Common myeloid progenitor, CD34-positive (primary cell): ENCODE data around the gene BHLHA9.
A peak's percentile ranks its signal among the peaks of the same experiment; 100 is the strongest.

Experiments used
- CTCF ChIA-PET: fragments of 350-600 bp; sonication (Branson Sonifier 250); formaldehyde crosslinking; loops from one replicate; lab custom pipeline; 2021; ENCODE audit warnings: antibody characterized with exemption; lab: Charles Lee
- POLR2A ChIA-PET: fragments of 350-600 bp; sonication (Branson Sonifier 250); formaldehyde crosslinking; loops from one replicate; lab custom pipeline; 2021; ENCODE audit warnings: antibody characterized with exemption; lab: Charles Lee
- DNase-seq, 3 donors: peaks; one replicate each; pipeline versions ENCODE4 v3.0.0 to v3.0.0-alpha.2; 2013
- H3K27ac ChIP-seq, 2 experiments: 1 replicate in 1 of 2; 2 replicates in 1 of 2; pipeline ENCODE4 v1.7.0; 2013; ENCODE audit warnings: inconsistent platforms in 2 of 2, low read length in 2 of 2, mild to moderate bottlenecking in 2 of 2, low read depth in 1 of 2, moderate library complexity in 1 of 2; ENCODE audit not compliant: severe bottlenecking in 2 of 2, insufficient read depth in 1 of 2, poor library complexity in 1 of 2
- H3K27me3 ChIP-seq, 5 experiments: replicated peaks in 2 of 5; 1 replicate in 3 of 5; 2 replicates in 2 of 5; pipeline versions ENCODE4 v1.6.1 to v1.7.0; 2013; ENCODE audit warnings: low read length in 4 of 5, mild to moderate bottlenecking in 2 of 5, moderate library complexity in 2 of 5, inconsistent platforms in 1 of 5; ENCODE audit not compliant: insufficient read depth in 5 of 5, control insufficient read depth in 4 of 5
- H3K36me3 ChIP-seq, 4 experiments: 1 replicate in 2 of 4; 2 replicates in 2 of 4; pipeline versions ENCODE4 v1.6.1 to v1.7.0; 2013; ENCODE audit warnings: low read length in 3 of 4, control low read depth in 1 of 4, mild to moderate bottlenecking in 1 of 4; ENCODE audit not compliant: control insufficient read depth in 4 of 4, insufficient read depth in 4 of 4
- H3K4me1 ChIP-seq, 4 experiments: 1 replicate in 3 of 4; 2 replicates in 1 of 4; pipeline versions ENCODE4 v1.6.1 to v1.7.1; 2013; ENCODE audit warnings: low read length in 3 of 4, mild to moderate bottlenecking in 3 of 4, control low read depth in 1 of 4, inconsistent platforms in 1 of 4, moderate library complexity in 1 of 4; ENCODE audit not compliant: control insufficient read depth in 4 of 4, insufficient read depth in 4 of 4; ENCODE audit errors: control extremely low read depth in 1 of 4
- H3K4me3 ChIP-seq, 7 experiments: 1 replicate in 4 of 7; 2 replicates in 3 of 7; pipeline versions ENCODE4 v1.5.1 to v1.7.0; 2013; ENCODE audit warnings: mild to moderate bottlenecking in 7 of 7, low read length in 6 of 7, moderate library complexity in 6 of 7, inconsistent platforms in 2 of 7, low read depth in 2 of 7, control low read depth in 1 of 7; ENCODE audit not compliant: insufficient read depth in 4 of 7, control insufficient read depth in 1 of 7; ENCODE audit errors: extremely low read depth in 1 of 7
- H3K9me3 ChIP-seq, 5 experiments: 1 replicate in 4 of 5; 2 replicates in 1 of 5; pipeline versions ENCODE4 v1.6.1 to v1.7.1; 2013; ENCODE audit warnings: low read length in 4 of 5, mild to moderate bottlenecking in 2 of 5, inconsistent platforms in 1 of 5, low read depth in 1 of 5, moderate library complexity in 1 of 5; ENCODE audit not compliant: control insufficient read depth in 4 of 5, insufficient read depth in 2 of 5; ENCODE audit errors: control extremely low read depth in 1 of 5
- WGBS: methylation state at CpG from one replicate; pipeline ENCODE4 v1.1.5; 2013; ENCODE audit not compliant: insufficient coverage; 5-methylcytosine and 5-hydroxymethylcytosine counted together

The BHLHA9 gene

GRCh38 chr17:1227365-1227764, 42.9 kb upstream of the BHLHA9 start:
- 73% methylated on average over 4 of the region's 5 CpGs for WGBS
- Histone ChIP-seq H3K36me3 (peaks cover 0 to 12% (median 0%) of the 10 kb centered on the region in 4 experiments), H3K4me3 (peak overlapping the region in 1 of 7 experiments; percentile 76), H3K4me1 (peaks cover 0 to 29% (median 27%) of the 10 kb centered on the region in 4 experiments), H3K9me3 (no peaks in the 10 kb centered on the region), H3K27ac (no peak overlapping the region), H3K27me3 (peaks cover 0 to 31% (median 5%) of the 10 kb centered on the region in 5 experiments)
- ChIA-PET POLR2A (no interaction called here), CTCF (interaction anchor here (0.6 to 2.6 kb wide), 5 partner anchors 14 to 98 kb away, joined by 3 to 11 read pairs (median 7); no protein-coding TSS in a partner anchor)
- DNase-seq: no peak

- DNase-seq: peak; percentile 17 to 55 (median 36)
- peaks cover 0 to 29% (median 27%) of the 10 kb centered on the region in 4 experiments for H3K4me1 ChIP-seq
- ChIA-PET POLR2A (interaction anchor here (1.4 to 1.6 kb wide), 2 partner anchors 26 to 31 kb away, joined by 3 read pairs; no protein-coding TSS in a partner anchor), CTCF (interaction anchor here (0.6 to 2.6 kb wide), 7 partner anchors 14 to 98 kb away, joined by 3 to 11 read pairs (median 7); no protein-coding TSS in a partner anchor)
- peak overlapping the region in 6 of 7 experiments; percentile 8 to 76 (median 69) for H3K4me3 ChIP-seq
- H3K36me3 ChIP-seq: peaks cover 0 to 12% (median 0%) of the 10 kb centered on the region in 4 experiments
- 3% methylated on average over 42 of the region's 58 CpGs for WGBS
- H3K27ac ChIP-seq: no peak overlapping the region
- H3K9me3 ChIP-seq: no peaks in the 10 kb centered on the region
- peaks cover 0 to 36% (median 8%) of the 10 kb centered on the region in 5 experiments for H3K27me3 ChIP-seq
These were observed 42.1 kb upstream of the BHLHA9 start for GRCh38 chr17:1227917-1228780.

- Histone ChIP-seq H3K9me3 (no peaks in the 10 kb centered on the region), H3K36me3 (peaks cover 0 to 12% (median 0%) of the 10 kb centered on the region in 4 experiments), H3K4me1 (peaks cover 0 to 29% (median 27%) of the 10 kb centered on the region in 4 experiments), H3K27ac (no peak overlapping the region), H3K4me3 (peak overlapping the region; percentile 29 to 76 (median 66)), H3K27me3 (peaks cover 0 to 36% (median 8%) of the 10 kb centered on the region in 5 experiments)
- 0% methylated on average over 69 of the region's 79 CpGs for WGBS
- CTCF ChIA-PET: interaction anchor here (1.1 to 2.6 kb wide), 6 partner anchors 15 to 41 kb away, joined by 3 to 11 read pairs (median 8); no protein-coding TSS in a partner anchor
- peak in 1 of 3 donors; percentile 30 for DNase-seq
- POLR2A ChIA-PET: interaction anchor here (1.4 to 1.6 kb wide), 2 partner anchors 25 to 31 kb away, joined by 3 read pairs; no protein-coding TSS in a partner anchor
These were observed 41.4 kb upstream of the BHLHA9 start for GRCh38 chr17:1228781-1229348.

GRCh38 chr17:1229349-1229899, 40.8 kb upstream of the BHLHA9 start:
- peaks cover 0 to 12% (median 0%) of the 10 kb centered on the region in 4 experiments for H3K36me3 ChIP-seq
- peaks cover 0 to 29% (median 27%) of the 10 kb centered on the region in 4 experiments for H3K4me1 ChIP-seq
- ChIA-PET POLR2A (interaction anchor here (1.4 to 1.6 kb wide), 2 partner anchors 24 to 32 kb away, joined by 3 read pairs; no protein-coding TSS in a partner anchor), CTCF (interaction anchor here (1.8 to 2.6 kb wide), 2 partner anchors 16 to 27 kb away, joined by 4 to 11 read pairs; no protein-coding TSS in a partner anchor)
- 0% methylated on average over 54 of the region's 74 CpGs for WGBS
- no peak overlapping the region for H3K27ac ChIP-seq
- peaks cover 0 to 36% (median 8%) of the 10 kb centered on the region in 5 experiments for H3K27me3 ChIP-seq
- peak overlapping the region; percentile 33 to 76 (median 66) for H3K4me3 ChIP-seq
- H3K9me3 ChIP-seq: no peaks in the 10 kb centered on the region
- peak; percentile 56 to 87 (median 79) for DNase-seq

GRCh38 chr17:1229900-1230501, 40.2 kb upstream of the BHLHA9 start:
- H3K4me1 ChIP-seq: peaks cover 0 to 29% (median 27%) of the 10 kb centered on the region in 4 experiments
- CTCF ChIA-PET: interaction anchor here (1.8 to 2.6 kb wide), 2 partner anchors 16 to 26 kb away, joined by 4 to 11 read pairs; no protein-coding TSS in a partner anchor
- no peak for DNase-seq
- peaks cover 0 to 36% (median 8%) of the 10 kb centered on the region in 5 experiments for H3K27me3 ChIP-seq
- H3K36me3 ChIP-seq: peaks cover 0 to 12% (median 0%) of the 10 kb centered on the region in 4 experiments
- H3K9me3 ChIP-seq: no peaks in the 10 kb centered on the region
- 32% methylated on average over 29 of the region's 51 CpGs for WGBS
- peak overlapping the region in 4 of 7 experiments; percentile 36 to 76 (median 70) for H3K4me3 ChIP-seq
- POLR2A ChIA-PET: interaction anchor here (1.4 to 1.6 kb wide), 2 partner anchors 24 to 32 kb away, joined by 3 read pairs; no protein-coding TSS in a partner anchor
- no peak overlapping the region for H3K27ac ChIP-seq

GRCh38 chr17:1231456-1231855, 38.8 kb upstream of the BHLHA9 start:
- H3K36me3 ChIP-seq: peaks cover 0 to 4% (median 0%) of the 10 kb centered on the region in 4 experiments
- peaks cover 0 to 36% (median 8%) of the 10 kb centered on the region in 5 experiments for H3K27me3 ChIP-seq
- peaks cover 0 to 29% (median 27%) of the 10 kb centered on the region in 4 experiments for H3K4me1 ChIP-seq
- 48% methylated on average over 12 of the region's 12 CpGs for WGBS
- no peak overlapping the region for H3K4me3 ChIP-seq
- H3K27ac ChIP-seq: no peak overlapping the region
- H3K9me3 ChIP-seq: no peaks in the 10 kb centered on the region
- CTCF ChIA-PET: no interaction called here
- DNase-seq: no peak
- POLR2A ChIA-PET: no interaction called here
